GM23248 (cell line): Measurements from ENCODE around the gene PABPC1L. TPM values are rescaled to one million over a fixed set of nuclear protein-coding genes. Genes with fewer than 3 reads are reported as not detected.

ENCODE experiments used
- DNase-seq: peaks from one replicate; pipeline ENCODE4 v3.0.0-alpha.2; 2015
- H2AFZ ChIP-seq: fragments of 200-600 bp; sonication (generic); 2 replicates; pipeline ENCODE4 v1.6.1; 2016; ENCODE audit warnings: antibody characterized with exemption
- H3F3A ChIP-seq: fragments of 200-600 bp; sonication (generic); 2 replicates; pipeline ENCODE4 v1.6.1; 2016; ENCODE audit warnings: mild to moderate bottlenecking, antibody characterized with exemption, mixed run types; ENCODE audit not compliant: insufficient read depth
- H3K27ac ChIP-seq: fragments of 200-600 bp; sonication (generic); 2 replicates; pipeline ENCODE4 v1.5.1; 2016; ENCODE audit warnings: mild to moderate bottlenecking
- H3K27me3 ChIP-seq: fragments of 200-600 bp; sonication (generic); replicated peaks from 2 replicates; pipeline ENCODE4 v1.6.1; 2016; ENCODE audit warnings: mild to moderate bottlenecking; ENCODE audit not compliant: insufficient read depth
- H3K36me3 ChIP-seq: fragments of 200-600 bp; sonication (generic); 2 replicates; pipeline ENCODE4 v1.6.1; 2016; ENCODE audit warnings: low read depth, mild to moderate bottlenecking
- H3K4me1 ChIP-seq: fragments of 200-600 bp; sonication (generic); 2 replicates; pipeline ENCODE4 v1.6.1; 2016; ENCODE audit warnings: mild to moderate bottlenecking; ENCODE audit not compliant: insufficient read depth
- H3K4me2 ChIP-seq: fragments of 200-600 bp; sonication (generic); one replicate; pipeline ENCODE4 v1.6.1; 2016; ENCODE audit warnings: mild to moderate bottlenecking; ENCODE audit not compliant: unreplicated experiment
- H3K4me3 ChIP-seq: fragments of 200-600 bp; sonication (generic); 2 replicates; pipeline ENCODE4 v1.5.1; 2016; ENCODE audit warnings: mild to moderate bottlenecking
- H3K79me2 ChIP-seq: fragments of 200-600 bp; sonication (generic); 2 replicates; pipeline ENCODE4 v1.6.1; 2016; ENCODE audit warnings: mild to moderate bottlenecking; ENCODE audit not compliant: insufficient read depth
- H3K9ac ChIP-seq: fragments of 200-600 bp; sonication (generic); 2 replicates; pipeline ENCODE4 v1.6.1; 2016; ENCODE audit warnings: mild to moderate bottlenecking
- H3K9me2 ChIP-seq: fragments of 200-600 bp; sonication (generic); 2 replicates; pipeline ENCODE4 v1.6.1; 2016; ENCODE audit warnings: mixed run types, mild to moderate bottlenecking, moderate library complexity; ENCODE audit not compliant: insufficient read depth
- H3K9me3 ChIP-seq: fragments of 200-600 bp; sonication (generic); one replicate; pipeline ENCODE4 v1.6.1; 2017; ENCODE audit warnings: low read depth
- H4K20me1 ChIP-seq: fragments of 200-600 bp; sonication (generic); 2 replicates; pipeline ENCODE4 v1.6.0; 2016; ENCODE audit not compliant: insufficient read depth
- EZH2 ChIP-seq: fragments of 200-600 bp; sonication (generic); IDR thresholded peaks from 2 replicates; pipeline ENCODE4 v1.6.1; 2018; ENCODE audit warnings: antibody characterized with exemption, mild to moderate bottlenecking; ENCODE audit not compliant: insufficient read depth, poor library complexity, severe bottlenecking
- EZH2phosphoT487 ChIP-seq: fragments of 200-600 bp; sonication (generic); IDR thresholded peaks from 2 replicates; pipeline ENCODE4 v1.6.1; 2018; ENCODE audit warnings: antibody characterized with exemption, moderate library complexity, mild to moderate bottlenecking, low read depth; ENCODE audit not compliant: insufficient read depth
- WGBS, 2 experiments: methylation state at CpG; one replicate each; pipeline ENCODE4 v1.1.6; 2015 to 2017; ENCODE audit warnings: low lambda C conversion rate in 2 of 2, low coverage in 1 of 2; ENCODE audit errors: missing lambda C conversion rate in 2 of 2; 5-methylcytosine and 5-hydroxymethylcytosine counted together
- in situ Hi-C: fragments of 300-500 bp; cut with MboI; formaldehyde crosslinking; loops from 2 replicates; pipeline ENCODE4 v1.15.0; 2020
- polyA plus RNA-seq: library from polyadenylated mRNA; unstranded; fragments of >200 nt; fragmentation: Nextera tagmentation; extraction: Ambion mirVana; gene quantifications from 2 replicates; pipeline ENCODE4 v1.2.1, GENCODE V29; 2016
- total RNA-seq: library from RNA; depleted of rRNA; stranded (reverse); fragments of >200 nt; shearing (Covaris generic); gene quantifications from 2 replicates; pipeline ENCODE4 v1.2.3, GENCODE V29; 2014

Gene PABPC1L
- total and polyA plus RNA-seq, 2 experiments from 2014 or later = 5.9 to 10.4 TPM

- TF ChIP-seq EZH2phosphoT487 (no peak), EZH2 (no peak)
- DNase-seq = no peak
- Histone ChIP-seq H3K79me2 (no peaks in the 10 kb centered on the region), H3K9me3 (no peaks in the 10 kb centered on the region), H3F3A (no peaks in the 10 kb centered on the region), H2AFZ (no peak overlapping the region), H3K4me3 (no peak overlapping the region), H3K4me2 (no peak overlapping the region), H3K9me2 (no peaks in the 10 kb centered on the region), H3K4me1 (no peaks in the 10 kb centered on the region), H3K36me3 (no peaks in the 10 kb centered on the region), H3K9ac (no peak overlapping the region), H3K27ac (no peak overlapping the region), H3K27me3 (no peaks in the 10 kb centered on the region), H4K20me1 (no peaks in the 10 kb centered on the region)
- in situ Hi-C loops = no loop called here
- 90 to 93% methylated on average over 8 to 10 of the region's 10 CpGs for WGBS, 2 experiments
Measured at GRCh38 chr20:44918761-44919160, 8.9 kb downstream of the PABPC1L start.

DNA sequence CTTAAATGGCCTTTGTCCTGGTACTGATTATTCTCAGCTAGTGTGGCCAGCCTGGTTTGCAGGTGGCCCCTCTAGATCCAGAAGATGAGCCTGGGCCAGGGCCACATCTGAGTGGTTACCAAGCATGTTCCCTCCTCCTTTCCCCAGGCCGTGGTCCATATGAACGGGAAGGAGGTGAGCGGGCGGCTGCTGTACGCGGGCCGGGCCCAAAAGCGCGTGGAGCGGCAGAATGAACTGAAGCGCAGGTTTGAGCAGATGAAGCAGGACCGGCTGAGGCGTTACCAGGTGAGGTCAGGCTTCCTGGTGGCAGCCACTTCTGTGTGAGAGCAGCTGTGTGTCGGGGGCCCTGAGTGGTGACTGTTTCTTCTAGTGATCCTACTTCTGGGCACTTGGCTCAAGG, 11.6 kb downstream of the PABPC1L start:
- Histone ChIP-seq H4K20me1 (no peaks in the 10 kb centered on the region), H3K4me2 (no peak overlapping the region), H3K36me3 (no peaks in the 10 kb centered on the region), H3K79me2 (no peaks in the 10 kb centered on the region), H3K9ac (no peak overlapping the region), H3K4me3 (no peak overlapping the region), H3K9me3 (no peaks in the 10 kb centered on the region), H3K4me1 (no peaks in the 10 kb centered on the region), H3K27me3 (no peaks in the 10 kb centered on the region), H2AFZ (no peak overlapping the region), H3K9me2 (no peaks in the 10 kb centered on the region), H3K27ac (no peak overlapping the region), H3F3A (no peaks in the 10 kb centered on the region)
- no peak for TF ChIP-seq EZH2phosphoT487
- no peak for TF ChIP-seq EZH2
- 99 to 100% methylated on average over 14 of the region's 14 CpGs for WGBS, 2 experiments
- in situ Hi-C loops = no loop called here
- DNase-seq = no peak

GRCh38 chr20:44924541-44924940, 14.7 kb downstream of the PABPC1L start:
- Histone ChIP-seq H3F3A (no peaks in the 10 kb centered on the region), H3K9ac (no peak overlapping the region), H3K9me2 (no peaks in the 10 kb centered on the region), H3K4me1 (no peaks in the 10 kb centered on the region), H3K4me2 (no peak overlapping the region), H2AFZ (no peak overlapping the region), H4K20me1 (no peaks in the 10 kb centered on the region), H3K79me2 (no peaks in the 10 kb centered on the region), H3K27ac (no peak overlapping the region), H3K36me3 (no peaks in the 10 kb centered on the region), H3K9me3 (no peaks in the 10 kb centered on the region), H3K4me3 (no peak overlapping the region), H3K27me3 (no peaks in the 10 kb centered on the region)
- in situ Hi-C loops = no loop called here
- WGBS, 2 experiments = 82 to 83% methylated on average over 4 of the region's 4 CpGs
- TF ChIP-seq EZH2phosphoT487 (no peak), EZH2 (no peak)
- no peak for DNase-seq

GRCh38 chr20:44928595-44928994, 18.7 kb downstream of the PABPC1L start:
- no peak for DNase-seq
- Histone ChIP-seq H3K9ac (no peak overlapping the region), H3K4me1 (no peaks in the 10 kb centered on the region), H3K4me2 (no peak overlapping the region), H3K36me3 (no peaks in the 10 kb centered on the region; the same call in 1 of the 2 replicates), H3K27ac (no peak overlapping the region), H3K9me2 (no peaks in the 10 kb centered on the region), H3F3A (no peaks in the 10 kb centered on the region), H3K79me2 (no peaks in the 10 kb centered on the region), H3K4me3 (no peak overlapping the region), H2AFZ (no peak overlapping the region), H4K20me1 (no peaks in the 10 kb centered on the region), H3K9me3 (no peaks in the 10 kb centered on the region), H3K27me3 (no peaks in the 10 kb centered on the region)
- 89% methylated on average over 3 of the region's 3 CpGs for WGBS, 2 experiments
- TF ChIP-seq EZH2phosphoT487 (no peak), EZH2 (no peak)
- in situ Hi-C loops = no loop called here

GRCh38 chr20:44930517-44931168, 20.8 kb downstream of the PABPC1L start:
- no peaks in the 10 kb centered on the region for H3K4me1 ChIP-seq
- H3K79me2 ChIP-seq = no peaks in the 10 kb centered on the region
- H3K27ac ChIP-seq = no peak overlapping the region
- TF ChIP-seq EZH2phosphoT487 (no peak), EZH2 (no peak)
- in situ Hi-C loops = no loop called here
- DNase-seq = no peak
- no peak overlapping the region for H3K4me2 ChIP-seq
- H3K27me3 ChIP-seq = no peaks in the 10 kb centered on the region
- no peaks in the 10 kb centered on the region for H3K9me3 ChIP-seq
- 92 to 96% methylated on average over 17 to 18 of the region's 18 CpGs for WGBS, 2 experiments
- no peak overlapping the region for H3K9ac ChIP-seq
- H3K9me2 ChIP-seq = no peaks in the 10 kb centered on the region
- no peaks in the 10 kb centered on the region; the same call in 1 of the 2 replicates for H3K36me3 ChIP-seq
- H2AFZ ChIP-seq = no peak overlapping the region
- H3K4me3 ChIP-seq = no peak overlapping the region
- no peaks in the 10 kb centered on the region for H3F3A ChIP-seq
- H4K20me1 ChIP-seq = no peaks in the 10 kb centered on the region
